Karpas-422 (cell line): Measurements from ENCODE around the gene SORBS1. TPM values are rescaled to one million over a fixed set of nuclear protein-coding genes. Genes with fewer than 3 reads are reported as not detected.

Experiments
- DNase-seq: peaks from one replicate; pipeline ENCODE4 v3.0.0-alpha.2; 2015
- H2AFZ ChIP-seq: fragments of 200-600 bp; sonication (generic); 2 replicates; pipeline ENCODE4 v1.6.1; 2014; ENCODE audit warnings: antibody characterized with exemption, low read length, mixed read lengths
- H3K27ac ChIP-seq: fragments of 200-600 bp; sonication (generic); 2 replicates; pipeline ENCODE4 v1.5.1; 2014; ENCODE audit warnings: mild to moderate bottlenecking, low read length, moderate library complexity
- H3K27me3 ChIP-seq: fragments of 200-600 bp; sonication (generic); 2 replicates; pipeline ENCODE4 v1.6.1; 2014; ENCODE audit warnings: low read length, mixed read lengths
- H3K36me3 ChIP-seq: fragments of 200-600 bp; sonication (generic); 2 replicates; pipeline ENCODE4 v1.6.1; 2014; ENCODE audit warnings: low read length, mixed read lengths; ENCODE audit not compliant: insufficient read depth
- H3K4me1 ChIP-seq: fragments of 200-600 bp; sonication (generic); 2 replicates; pipeline ENCODE4 v1.6.1; 2014; ENCODE audit warnings: mild to moderate bottlenecking, low read length, mixed read lengths
- H3K4me2 ChIP-seq: fragments of 200-600 bp; sonication (generic); 2 replicates; pipeline ENCODE4 v1.6.1; 2014; ENCODE audit warnings: low read length, low read depth, mild to moderate bottlenecking; ENCODE audit not compliant: poor library complexity, severe bottlenecking
- H3K4me3 ChIP-seq: fragments of 200-600 bp; sonication (generic); 2 replicates; pipeline ENCODE4 v1.5.1; 2014; ENCODE audit warnings: mild to moderate bottlenecking, antibody characterized with exemption, low read length, mixed read lengths
- H3K79me2 ChIP-seq: fragments of 200-600 bp; sonication (generic); 2 replicates; pipeline ENCODE4 v1.6.1; 2014; ENCODE audit warnings: mild to moderate bottlenecking, low read length, mixed read lengths
- H3K9ac ChIP-seq: fragments of 200-600 bp; sonication (generic); 2 replicates; pipeline ENCODE4 v1.6.0; 2014; ENCODE audit warnings: low read length
- H3K9me2 ChIP-seq: fragments of 200-600 bp; sonication (generic), shearing (Covaris generic); replicated peaks from 2 replicates; pipeline ENCODE4 v1.6.0; 2014; ENCODE audit warnings: mild to moderate bottlenecking, low read length, moderate library complexity; ENCODE audit not compliant: insufficient read depth
- H3K9me3 ChIP-seq: fragments of 300-700, 200-600 bp; sonication (generic); 2 replicates; pipeline ENCODE4 v1.6.1; 2014; ENCODE audit warnings: low read length, mixed read lengths
- H4K20me1 ChIP-seq: fragments of 200-600 bp; sonication (generic); 2 replicates; pipeline ENCODE4 v1.6.1; 2014; ENCODE audit warnings: mild to moderate bottlenecking, antibody characterized with exemption, low read length, low read depth; ENCODE audit not compliant: insufficient read depth
- total RNA-seq: library from RNA; depleted of rRNA; stranded (reverse); fragments of >200 nt; shearing (Covaris generic); gene quantifications from 2 replicates; pipeline ENCODE4 v1.2.3, GENCODE V29; 2014; ENCODE audit warnings: low replicate concordance

Gene SORBS1
- total RNA-seq, 1 experiment from 2014 or later = 0.15 TPM

GRCh38 chr10:95478935-95479334, 82.2 kb downstream of the SORBS1 start:
- no peak for DNase-seq
- Histone ChIP-seq H4K20me1 (no peaks in the 10 kb centered on the region), H3K36me3 (no peaks in the 10 kb centered on the region), H3K27me3 (no peaks in the 10 kb centered on the region), H3K9me2 (no peaks in the 10 kb centered on the region), H3K79me2 (no peaks in the 10 kb centered on the region), H2AFZ (no peak overlapping the region), H3K4me3 (no peak overlapping the region), H3K9ac (no peak overlapping the region), H3K4me2 (no peak overlapping the region), H3K27ac (no peak overlapping the region), H3K9me3 (no peaks in the 10 kb centered on the region), H3K4me1 (no peaks in the 10 kb centered on the region)

DNA sequence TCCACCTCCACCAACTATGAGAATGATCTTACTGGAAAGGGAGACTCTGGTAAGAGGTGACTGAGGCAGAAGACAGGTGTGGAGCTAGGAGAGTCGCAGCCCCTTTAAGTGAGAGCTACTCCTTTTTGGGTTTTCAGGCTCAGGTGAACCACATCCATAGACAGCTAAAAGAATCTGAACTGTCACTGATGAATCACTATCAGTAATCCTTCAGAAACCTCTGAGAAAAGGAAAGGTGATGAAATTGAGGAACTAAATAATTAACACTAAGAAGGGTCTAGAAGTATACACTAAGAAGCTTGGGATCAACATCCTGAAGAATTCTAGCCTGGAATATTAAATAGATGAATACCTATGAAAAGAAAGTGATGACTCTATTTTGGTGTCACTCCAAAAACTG, 83.0 kb downstream of the SORBS1 start:
- H4K20me1 ChIP-seq = no peaks in the 10 kb centered on the region
- H3K27me3 ChIP-seq = no peaks in the 10 kb centered on the region
- H3K27ac ChIP-seq = no peak overlapping the region
- no peaks in the 10 kb centered on the region for H3K79me2 ChIP-seq
- no peak overlapping the region for H3K4me3 ChIP-seq
- no peaks in the 10 kb centered on the region for H3K36me3 ChIP-seq
- no peak overlapping the region for H2AFZ ChIP-seq
- no peak overlapping the region for H3K9ac ChIP-seq
- no peaks in the 10 kb centered on the region for H3K4me1 ChIP-seq
- H3K4me2 ChIP-seq = no peak overlapping the region
- H3K9me3 ChIP-seq = no peaks in the 10 kb centered on the region
- no peak for DNase-seq
- H3K9me2 ChIP-seq = no peaks in the 10 kb centered on the region

GRCh38 chr10:95477175-95477520, 84.0 kb downstream of the SORBS1 start:
- no peak overlapping the region for H3K9ac ChIP-seq

GRCh38 chr10:95476469-95477174, 84.5 kb downstream of the SORBS1 start:
- no peaks in the 10 kb centered on the region for H4K20me1 ChIP-seq
- no peak overlapping the region for H2AFZ ChIP-seq
- H3K9ac ChIP-seq = no peak overlapping the region
- no peaks in the 10 kb centered on the region for H3K9me3 ChIP-seq
- H3K36me3 ChIP-seq = no peaks in the 10 kb centered on the region
- DNase-seq = no peak
- no peak overlapping the region for H3K4me2 ChIP-seq
- no peak overlapping the region for H3K27ac ChIP-seq
- no peaks in the 10 kb centered on the region for H3K79me2 ChIP-seq
- H3K9me2 ChIP-seq = no peaks in the 10 kb centered on the region
- no peaks in the 10 kb centered on the region for H3K27me3 ChIP-seq
- H3K4me1 ChIP-seq = no peaks in the 10 kb centered on the region
- H3K4me3 ChIP-seq = no peak overlapping the region

More at GRCh38 chr10:95477175-95477520, 84.0 kb downstream of the SORBS1 start:
- Histone ChIP-seq H3K36me3 (no peaks in the 10 kb centered on the region), H3K4me1 (no peaks in the 10 kb centered on the region), H3K79me2 (no peaks in the 10 kb centered on the region), H3K9me2 (no peaks in the 10 kb centered on the region), H3K4me2 (no peak overlapping the region), H3K27ac (no peak overlapping the region), H2AFZ (no peak overlapping the region), H3K27me3 (no peaks in the 10 kb centered on the region), H3K4me3 (no peak overlapping the region), H4K20me1 (no peaks in the 10 kb centered on the region), H3K9me3 (no peaks in the 10 kb centered on the region)
- DNase-seq = no peak

- H3K4me2 ChIP-seq = no peak overlapping the region
- no peak for DNase-seq
These were observed 85.2 kb downstream of the SORBS1 start for GRCh38 chr10:95475827-95476468.

DNA sequence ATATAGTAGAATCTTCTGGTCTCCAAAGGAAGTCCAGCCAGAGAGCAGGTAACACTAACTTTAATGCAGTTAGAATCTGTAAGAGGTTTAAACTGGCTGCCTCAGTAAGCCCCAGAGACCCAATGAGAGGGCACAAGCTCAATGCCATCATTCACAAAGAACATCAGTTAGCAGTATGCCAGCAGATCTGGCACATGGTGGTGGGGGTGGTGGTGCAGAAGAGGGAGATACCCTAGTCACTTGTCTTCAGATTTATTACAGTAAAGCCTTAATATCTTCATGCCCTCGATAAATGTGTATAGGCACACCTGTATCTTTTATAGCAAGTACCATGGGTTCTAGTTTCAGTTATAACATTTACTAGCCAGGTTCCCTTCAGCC, 86.2 kb downstream of the SORBS1 start:
- H3K36me3 ChIP-seq = no peaks in the 10 kb centered on the region
- H2AFZ ChIP-seq = no peak overlapping the region
- no peak overlapping the region for H3K4me2 ChIP-seq
- no peak overlapping the region for H3K9ac ChIP-seq
- H3K79me2 ChIP-seq = no peaks in the 10 kb centered on the region
- no peaks in the 10 kb centered on the region for H3K9me2 ChIP-seq
- no peaks in the 10 kb centered on the region for H3K4me1 ChIP-seq
- H3K27me3 ChIP-seq = no peaks in the 10 kb centered on the region
- H3K9me3 ChIP-seq = no peaks in the 10 kb centered on the region
- no peaks in the 10 kb centered on the region for H4K20me1 ChIP-seq
- DNase-seq = no peak
- no peak overlapping the region for H3K27ac ChIP-seq
- no peak overlapping the region for H3K4me3 ChIP-seq

More at GRCh38 chr10:95475827-95476468, 85.2 kb downstream of the SORBS1 start:
- Histone ChIP-seq H3K9me2 (no peaks in the 10 kb centered on the region), H3K4me3 (no peak overlapping the region), H3K79me2 (no peaks in the 10 kb centered on the region), H2AFZ (no peak overlapping the region), H3K27ac (no peak overlapping the region), H3K36me3 (no peaks in the 10 kb centered on the region), H3K9ac (no peak overlapping the region), H3K27me3 (no peaks in the 10 kb centered on the region), H3K4me1 (no peaks in the 10 kb centered on the region), H4K20me1 (no peaks in the 10 kb centered on the region), H3K9me3 (no peaks in the 10 kb centered on the region)

DNA sequence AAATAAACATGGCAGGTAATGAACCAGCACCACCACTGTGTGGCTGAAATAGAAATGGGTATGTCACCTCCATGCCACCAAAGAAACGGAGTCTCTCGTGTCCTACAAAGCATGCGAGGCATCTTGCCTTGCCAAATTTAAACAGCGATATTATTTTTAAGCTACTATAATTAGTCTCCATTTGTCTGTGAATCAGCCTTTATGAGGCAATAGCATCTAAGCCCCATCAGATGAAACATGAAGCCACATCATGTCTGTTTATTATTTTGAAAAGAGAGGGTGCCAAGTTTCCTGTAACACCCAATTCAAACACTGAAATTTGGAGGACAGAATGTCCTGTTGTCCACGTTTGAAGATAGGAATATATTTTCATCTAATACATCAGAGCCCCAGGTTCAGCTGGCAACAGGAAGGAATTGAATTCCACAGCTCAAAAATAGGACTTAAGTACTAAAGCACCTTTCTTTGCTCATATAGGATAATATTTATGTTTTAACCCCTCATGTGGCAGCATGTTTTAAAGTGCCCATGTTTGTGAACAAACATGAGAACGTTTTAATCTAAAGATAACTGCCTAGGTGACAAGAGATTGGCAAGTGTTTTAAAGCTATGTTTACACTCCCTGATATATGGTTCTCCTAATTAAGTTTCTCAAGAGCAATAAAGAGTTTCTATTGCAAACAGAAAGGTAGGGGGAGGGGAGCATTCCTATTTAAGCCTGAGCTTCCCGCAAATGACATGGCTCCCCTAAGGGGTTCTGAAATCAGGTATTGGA, 86.8 kb downstream of the SORBS1 start:
- Histone ChIP-seq H3K9me3 (no peaks in the 10 kb centered on the region), H3K27me3 (no peaks in the 10 kb centered on the region), H2AFZ (no peak overlapping the region), H3K27ac (no peak overlapping the region), H3K79me2 (no peaks in the 10 kb centered on the region), H3K9ac (no peak overlapping the region), H3K36me3 (no peaks in the 10 kb centered on the region), H3K4me1 (no peaks in the 10 kb centered on the region), H3K4me3 (no peak overlapping the region), H4K20me1 (no peaks in the 10 kb centered on the region), H3K9me2 (no peaks in the 10 kb centered on the region), H3K4me2 (no peak overlapping the region)
- DNase-seq = no peak

DNA sequence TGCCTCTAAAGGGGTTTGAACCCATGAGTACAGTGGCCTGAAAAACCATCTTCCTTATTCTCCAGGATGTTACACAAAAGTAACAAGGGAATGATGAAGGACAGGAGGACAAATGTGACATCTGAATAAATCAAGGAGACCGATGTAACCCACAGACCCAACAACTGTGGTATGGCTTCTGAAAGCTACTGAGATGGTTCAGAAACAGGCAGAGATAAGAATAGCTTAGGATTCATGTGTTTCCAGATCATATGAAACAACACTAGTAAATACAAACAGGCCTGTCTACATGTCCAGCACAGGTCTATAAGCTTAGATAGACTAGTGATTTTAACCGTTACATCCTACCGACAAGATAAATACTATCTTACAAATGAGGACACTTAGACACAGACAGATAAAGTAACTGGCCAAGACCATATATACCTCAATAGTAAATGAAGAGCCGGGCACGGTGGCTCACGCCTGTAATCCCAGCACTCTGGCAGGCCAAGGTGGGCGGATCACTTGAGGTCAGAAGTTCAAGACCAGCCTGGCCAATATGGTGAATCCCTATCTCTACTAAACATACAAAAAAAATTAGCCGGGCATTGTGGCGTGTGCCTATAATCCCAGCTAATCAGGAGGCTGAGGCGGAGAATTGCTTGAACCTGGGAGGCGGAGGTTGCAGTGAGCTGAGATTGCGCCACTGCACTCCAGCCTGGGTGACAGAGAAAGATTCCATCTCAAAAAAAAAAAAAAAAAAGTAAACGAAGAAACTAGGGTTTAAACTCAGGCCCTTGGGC, 88.7 kb downstream of the SORBS1 start:
- Histone ChIP-seq H3K9me2 (no peaks in the 10 kb centered on the region), H3K79me2 (no peaks in the 10 kb centered on the region), H3K27me3 (no peaks in the 10 kb centered on the region), H3K4me3 (no peak overlapping the region), H3K9me3 (no peaks in the 10 kb centered on the region), H2AFZ (no peak overlapping the region), H3K9ac (no peak overlapping the region), H4K20me1 (no peaks in the 10 kb centered on the region), H3K4me2 (no peak overlapping the region), H3K27ac (no peak overlapping the region), H3K4me1 (no peaks in the 10 kb centered on the region), H3K36me3 (no peaks in the 10 kb centered on the region)
- DNase-seq = no peak
